A549 (cell line): ENCODE measurements around the gene CACNA1C. TPM values are rescaled to one million over a fixed set of nuclear protein-coding genes. Genes with fewer than 3 reads are reported as not detected.

ENCODE experiments used
- ATAC-seq, 2 experiments: fragments of 200-7000 bp in 1 of 2; fragments of >200 bp in 1 of 2; cut with Nextera tagmentation in 1 of 2; cut with Tn5 transposase in 1 of 2; 3 replicates each; pipeline versions ENCODE4 v1.8.0 to v1.9.1; 2018 to 2020; ENCODE audit warnings: mild to moderate bottlenecking in 1 of 2, moderate library complexity in 1 of 2
- CTCF ChIA-PET: fragments of 300-600 bp; sonication (Branson Sonifier 250); formaldehyde crosslinking; extraction: SDS; loops from one replicate; lab custom pipeline; 2021; ENCODE audit warnings: antibody characterized with exemption, inconsistent platforms; lab: Yijun Ruan, JAX
- POLR2A ChIA-PET: fragments of 350-600 bp; formaldehyde crosslinking; extraction: SDS; loops from one replicate; lab custom pipeline; 2021; ENCODE audit warnings: antibody characterized with exemption, inconsistent platforms; lab: Yijun Ruan, JAX
- DNase-seq, 2 experiments: peaks; one replicate each; pipeline versions ENCODE4 v3.0.0 to v3.0.0-alpha.2; 2011 to 2016; ENCODE audit warnings: low read depth in 1 of 2, low spot score in 1 of 2
- FAIRE-seq: peaks from 2 replicates; lab custom pipeline; 2011; peaks lifted over from hg19 to GRCh38; lab: Jason Lieb, UNC
- H3K27ac ChIP-seq, 2 experiments: fragments of >200 bp; sonication (Bioruptor Twin); formaldehyde crosslinking; 3 replicates each; pipeline ENCODE4 v1.5.1; 2016 to 2017
- H3K4me1 ChIP-seq: fragments of >200 bp; sonication (Bioruptor Twin); formaldehyde crosslinking; 3 replicates; pipeline ENCODE4 v1.6.1; 2016
- H3K4me2 ChIP-seq: fragments of >200 bp; sonication (Bioruptor Twin); formaldehyde crosslinking; 3 replicates; pipeline ENCODE4 v1.6.1; 2016
- H3K4me3 ChIP-seq: fragments of >200 bp; sonication (Bioruptor Twin); formaldehyde crosslinking; 3 replicates; pipeline ENCODE4 v1.5.1; 2016
- H3K9me3 ChIP-seq: fragments of >200 bp; sonication (Bioruptor Twin); formaldehyde crosslinking; 3 replicates; pipeline ENCODE4 v1.6.1; 2016
- ATOH8 ChIP-seq: fragments of 250-450 bp; sonication (Bioruptor Pico); IDR thresholded peaks from 2 replicates; pipeline ENCODE4 v1.5.0; 2020; ENCODE audit warnings: low read depth, mild to moderate bottlenecking, moderate library complexity
- BCL3 ChIP-seq: fragments of >200 bp; sonication (Bioruptor Twin); formaldehyde crosslinking; IDR thresholded peaks from 3 replicates; pipeline ENCODE4 v1.6.1; 2016
- CEBPB ChIP-seq, 2 experiments: fragments of >200 bp in 1 of 2; sonication (Bioruptor Twin) in 1 of 2; formaldehyde crosslinking in 1 of 2; IDR thresholded peaks; 2 replicates each; pipeline ENCODE4 v1.6.1; 2012 to 2016
- E2F6 ChIP-seq: IDR thresholded peaks from 2 replicates; pipeline ENCODE4 v1.6.1; 2012; ENCODE audit warnings: low read depth, borderline replicate concordance
- EHF ChIP-seq: fragments of 250-450 bp; sonication (Bioruptor Pico); IDR thresholded peaks from 2 replicates; pipeline ENCODE4 v1.5.0; 2020; ENCODE audit warnings: mild to moderate bottlenecking
- ELK1 ChIP-seq: fragments of 150-350 bp; IDR thresholded peaks from 2 replicates; pipeline ENCODE4 v1.6.1; 2014; ENCODE audit warnings: low read depth, mild to moderate bottlenecking, low read length
- EP300 ChIP-seq, 2 experiments: fragments of >200 bp; sonication (Bioruptor Twin); formaldehyde crosslinking; IDR thresholded peaks; 2 replicates in 1 of 2; 3 replicates in 1 of 2; pipeline ENCODE4 v1.6.1; 2016 to 2017
- FOSB ChIP-seq: fragments of 250-450 bp; sonication (Bioruptor Pico); IDR thresholded peaks from 2 replicates; pipeline ENCODE4 v1.5.0; 2020; ENCODE audit warnings: mild to moderate bottlenecking, moderate library complexity
- JUNB ChIP-seq: fragments of >200 bp; sonication (Bioruptor Twin); formaldehyde crosslinking; IDR thresholded peaks from 2 replicates; pipeline ENCODE4 v1.6.1; 2016
- MAX ChIP-seq: IDR thresholded peaks from 2 replicates; pipeline ENCODE4 v1.6.1; 2012
- MAZ ChIP-seq: fragments of 150-350 bp; IDR thresholded peaks from 2 replicates; pipeline ENCODE4 v1.6.1; 2014; ENCODE audit warnings: antibody characterized with exemption, low read depth, low read length, borderline replicate concordance
- NPAS2 ChIP-seq: fragments of 250-450 bp; sonication (Bioruptor Pico); IDR thresholded peaks from 2 replicates; pipeline ENCODE4 v1.8.0; 2022; ENCODE audit warnings: mild to moderate bottlenecking, moderate library complexity, borderline replicate concordance
- POLR2A ChIP-seq: IDR thresholded peaks from 2 replicates; pipeline ENCODE4 v1.6.1; 2012; ENCODE audit warnings: mild to moderate bottlenecking, low read length
- POLR2AphosphoS2 ChIP-seq: conservative IDR thresholded peaks from 2 replicates; pipeline ENCODE4 v1.6.1; 2012; ENCODE audit warnings: low read length, improper control_type of control experiment, inconsistent platforms
- RARB ChIP-seq: fragments of 250-450 bp; sonication (Bioruptor Pico); IDR thresholded peaks from 2 replicates; pipeline ENCODE4 v1.8.0; 2021; ENCODE audit warnings: mild to moderate bottlenecking, moderate library complexity
- REST ChIP-seq: fragments of 200-600 bp; sonication (generic); IDR thresholded peaks from 2 replicates; pipeline ENCODE4 v1.6.1; 2016; ENCODE audit warnings: antibody characterized with exemption, mild to moderate bottlenecking, moderate library complexity
- RFX5 ChIP-seq: fragments of 450-650 bp; IDR thresholded peaks from 2 replicates; pipeline ENCODE4 v1.7.1; 2014; ENCODE audit warnings: antibody characterized with exemption, mild to moderate bottlenecking, moderate library complexity
- RNF2 ChIP-seq: fragments of 200-600 bp; sonication (generic); IDR thresholded peaks from 2 replicates; pipeline ENCODE4 v1.6.1; 2016; ENCODE audit warnings: low read depth, mild to moderate bottlenecking, antibody characterized with exemption, moderate library complexity, borderline replicate concordance
- TP53 ChIP-seq: fragments of 250-450 bp; sonication (Bioruptor Pico); IDR thresholded peaks from 2 replicates; pipeline ENCODE4 v1.5.0; 2021; ENCODE audit warnings: mild to moderate bottlenecking, moderate library complexity
- USF2 ChIP-seq: fragments of 450-650 bp; IDR thresholded peaks from 2 replicates; pipeline ENCODE4 v1.6.1; 2014; ENCODE audit warnings: antibody characterized with exemption
- ZC3H11A ChIP-seq: fragments of 450-650 bp; IDR thresholded peaks from 2 replicates; pipeline ENCODE4 v1.6.1; 2014; ENCODE audit warnings: antibody characterized with exemption, mild to moderate bottlenecking
- ZNF302 ChIP-seq: fragments of 250-450 bp; sonication (Bioruptor Pico); IDR thresholded peaks from 2 replicates; pipeline ENCODE4 v1.9.0; 2021; ENCODE audit warnings: inconsistent platforms, mild to moderate bottlenecking, moderate library complexity
- WGBS: methylation state at CpG from one replicate; pipeline ENCODE4 v1.1.6; 2017; ENCODE audit errors: missing lambda C conversion rate; 5-methylcytosine and 5-hydroxymethylcytosine counted together
- polyA plus RNA-seq, 4 experiments: library from polyadenylated mRNA; depleted of rRNA in 3 of 4; stranded (reverse); fragments of >200 nt; fragmentation: RNase III in 1 of 4; extraction: RNeasy Plus Mini Kit Qiagen cat#74134 plus additional on column Dnase treatment in 1 of 4; gene quantifications; 2 replicates in 3 of 4; 3 replicates in 1 of 4; pipeline ENCODE4 v1.2.3, GENCODE V29; 2011 to 2017

The CACNA1C gene
- polyA plus RNA-seq, 2 of the 4 experiments (the other 2 are of a cell fraction) = not detected

GRCh38 chr12:2410496-2410895 is 357.7 kb downstream of the CACNA1C start:
- H3K9me3 ChIP-seq = no peaks in the 10 kb centered on the region
- WGBS = 17% methylated on average over 10 of the region's 10 CpGs
- POLR2A ChIA-PET = no interaction called here
- no peak overlapping the region for H3K4me2 ChIP-seq
- CTCF ChIA-PET = interaction anchor here (1.6 kb wide), 1 partner anchor 15 kb away, joined by 5 read pairs; no protein-coding TSS in a partner anchor
- DNase-seq = no peak
- H3K4me1 ChIP-seq = no peaks in the 10 kb centered on the region
- TF ChIP-seq MAX = no peak
- TF ChIP-seq FOSB (CRISPR knock-in tag) = no peak
- no peak for TF ChIP-seq USF2
- no peak for TF ChIP-seq ZC3H11A
- no peak for TF ChIP-seq ELK1
- TF ChIP-seq, all 56 proteins: peak for 0
- Histone ChIP-seq H3K4me3 (no peak overlapping the region), H3K27ac (no peak overlapping the region)
- ATAC-seq (no peak), FAIRE-seq (no peak)

GRCh38 chr12:2411011-2411410 is 358.2 kb downstream of the CACNA1C start:
- no peaks in the 10 kb centered on the region for H3K4me1 ChIP-seq
- no peak overlapping the region for H3K4me3 ChIP-seq
- H3K9me3 ChIP-seq = no peaks in the 10 kb centered on the region
- H3K27ac ChIP-seq = no peak overlapping the region
- no peak for TF ChIP-seq ZNF302 (CRISPR knock-in tag)
- TF ChIP-seq, all 56 proteins: peak for 0
- DNase-seq (no peak), FAIRE-seq (no peak), ATAC-seq (no peak)
- ChIA-PET POLR2A (no interaction called here), CTCF (interaction anchor here (1.6 kb wide), 1 partner anchor 15 kb away, joined by 5 read pairs; no protein-coding TSS in a partner anchor)
- no peak overlapping the region for H3K4me2 ChIP-seq
- 16% methylated on average over 7 of the region's 7 CpGs for WGBS

- TF ChIP-seq EHF (CRISPR knock-in tag) = no peak
- no peak for TF ChIP-seq REST
- no peak for TF ChIP-seq TP53 (CRISPR knock-in tag)
- TF ChIP-seq BCL3 = no peak
- TF ChIP-seq EP300 (IDR thresholded peaks at IDR 0.05) = no peak
- no peak for TF ChIP-seq E2F6
- no peak for TF ChIP-seq RFX5
- TF ChIP-seq MAZ = no peak
- no peak for TF ChIP-seq RNF2
- no peak for TF ChIP-seq CEBPB (IDR thresholded peaks at IDR 0.05)
- no peak for TF ChIP-seq ATOH8 (CRISPR knock-in tag)
- TF ChIP-seq RARB (CRISPR knock-in tag) = no peak
- no peak for TF ChIP-seq JUNB
- TF ChIP-seq NPAS2 (CRISPR knock-in tag) = no peak
- no peak for TF ChIP-seq POLR2A
- no peak for TF ChIP-seq POLR2AphosphoS2
- TF ChIP-seq, all 56 proteins: peak for 0
- FAIRE-seq = no peak
- CTCF ChIA-PET = interaction anchor here (1.6 kb wide), 1 partner anchor 16 kb away, joined by 5 read pairs; no protein-coding TSS in a partner anchor
- H3K9me3 ChIP-seq = no peaks in the 10 kb centered on the region
- DNase-seq = no peak
- H3K4me1 ChIP-seq = no peaks in the 10 kb centered on the region
- POLR2A ChIA-PET = no interaction called here
- H3K4me2 ChIP-seq = no peak overlapping the region
- no peak for ATAC-seq
- no peak overlapping the region for H3K27ac ChIP-seq
- no peak overlapping the region for H3K4me3 ChIP-seq
- WGBS = 22% methylated on average over 9 of the region's 12 CpGs
These were observed 359.0 kb downstream of the CACNA1C start for GRCh38 chr12:2411616-2412304.
